Brain microvascular endothelial cell (primary cell): ENCODE measurements around the gene LRRC40.
"Not testable (repeated sequence)": the region's sequence is repeated elsewhere in the genome, so short reads cannot be mapped to it uniquely, and the experiment has no call there.

ENCODE experiments used
- DNase-seq: peaks from one replicate; pipeline ENCODE4 v3.0.0-alpha.2; 2020
- H3K27ac ChIP-seq: fragments of 250-450 bp; sonication (Bioruptor Pico); 2 replicates; pipeline ENCODE4 v1.5.1; 2020; ENCODE audit warnings: mild to moderate bottlenecking, moderate library complexity
- H3K27me3 ChIP-seq: fragments of 250-450 bp; sonication (Bioruptor Pico); replicated peaks from 2 replicates; pipeline ENCODE4 v1.5.1; 2020; ENCODE audit warnings: mild to moderate bottlenecking
- H3K36me3 ChIP-seq: fragments of 250-450 bp; sonication (Bioruptor Pico); replicated peaks from 2 replicates; pipeline ENCODE4 v1.5.1; 2020; ENCODE audit warnings: mild to moderate bottlenecking
- H3K4me3 ChIP-seq: 2 replicates; pipeline ENCODE4 v1.5.1; 2011; ENCODE audit warnings: low read depth, mild to moderate bottlenecking, control low read depth, low read length, moderate library complexity
- in situ Hi-C: cut with HindIII; loops from 2 replicates; pipeline ENCODE4 v1.10.0; 2017; ENCODE audit warnings: low sequenced_read_pairs, low pct_ligation_motif_present
- TF ChIP-seq, protein P1 (sequence below): IDR thresholded peaks from 2 replicates; pipeline ENCODE4 v1.5.1; 2011; ENCODE audit warnings: low read depth, mild to moderate bottlenecking, moderate library complexity, low read length, control low read depth, inconsistent platforms; ENCODE audit errors: missing control alignments

LRRC40 gene

DNA sequence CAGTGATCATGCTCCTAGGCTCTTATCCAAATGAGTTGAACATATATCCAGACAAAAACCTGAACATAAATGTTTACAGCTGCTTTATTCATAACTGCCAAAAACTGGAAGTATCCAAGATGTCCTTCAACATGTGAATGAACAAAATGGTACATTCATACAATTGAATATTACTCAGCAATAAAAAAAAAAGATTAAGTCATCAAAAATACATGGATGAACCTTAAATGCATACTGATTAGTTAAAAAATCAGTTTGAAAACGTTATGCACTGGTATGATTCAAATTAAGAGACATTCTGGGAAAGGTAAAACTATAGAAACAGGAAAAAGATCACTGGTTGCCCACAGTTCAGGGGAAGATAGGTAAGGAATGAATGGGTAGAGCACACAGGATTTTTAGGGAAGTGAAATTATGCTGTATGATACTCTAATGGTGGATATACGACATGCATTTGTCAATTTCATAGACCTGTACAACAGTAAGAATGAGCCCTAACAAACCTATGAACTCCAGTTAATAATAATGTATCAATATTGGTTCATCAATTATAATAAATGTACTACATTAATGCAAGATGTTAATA, 3.1 kb downstream of the LRRC40 start:
- H3K27me3 ChIP-seq = no peaks in the 10 kb centered on the region
- TF ChIP-seq, protein P1, sequence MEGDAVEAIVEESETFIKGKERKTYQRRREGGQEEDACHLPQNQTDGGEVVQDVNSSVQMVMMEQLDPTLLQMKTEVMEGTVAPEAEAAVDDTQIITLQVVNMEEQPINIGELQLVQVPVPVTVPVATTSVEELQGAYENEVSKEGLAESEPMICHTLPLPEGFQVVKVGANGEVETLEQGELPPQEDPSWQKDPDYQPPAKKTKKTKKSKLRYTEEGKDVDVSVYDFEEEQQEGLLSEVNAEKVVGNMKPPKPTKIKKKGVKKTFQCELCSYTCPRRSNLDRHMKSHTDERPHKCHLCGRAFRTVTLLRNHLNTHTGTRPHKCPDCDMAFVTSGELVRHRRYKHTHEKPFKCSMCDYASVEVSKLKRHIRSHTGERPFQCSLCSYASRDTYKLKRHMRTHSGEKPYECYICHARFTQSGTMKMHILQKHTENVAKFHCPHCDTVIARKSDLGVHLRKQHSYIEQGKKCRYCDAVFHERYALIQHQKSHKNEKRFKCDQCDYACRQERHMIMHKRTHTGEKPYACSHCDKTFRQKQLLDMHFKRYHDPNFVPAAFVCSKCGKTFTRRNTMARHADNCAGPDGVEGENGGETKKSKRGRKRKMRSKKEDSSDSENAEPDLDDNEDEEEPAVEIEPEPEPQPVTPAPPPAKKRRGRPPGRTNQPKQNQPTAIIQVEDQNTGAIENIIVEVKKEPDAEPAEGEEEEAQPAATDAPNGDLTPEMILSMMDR = no peak
- no peaks in the 10 kb centered on the region for H3K36me3 ChIP-seq
- DNase-seq = no peak
- no peak overlapping the region for H3K4me3 ChIP-seq
- in situ Hi-C loops = no loop called here
- no peak overlapping the region for H3K27ac ChIP-seq

- DNase-seq = no peak
- H3K27me3 ChIP-seq = no peaks in the 10 kb centered on the region
- H3K4me3 ChIP-seq = no peak overlapping the region
- H3K36me3 ChIP-seq = no peaks in the 10 kb centered on the region
- no peak overlapping the region for H3K27ac ChIP-seq
- in situ Hi-C loops = no loop called here
- TF ChIP-seq, protein P1 = no peak
Observed at GRCh38 chr1:70200065-70200464, 5.3 kb downstream of the LRRC40 start.

DNA sequence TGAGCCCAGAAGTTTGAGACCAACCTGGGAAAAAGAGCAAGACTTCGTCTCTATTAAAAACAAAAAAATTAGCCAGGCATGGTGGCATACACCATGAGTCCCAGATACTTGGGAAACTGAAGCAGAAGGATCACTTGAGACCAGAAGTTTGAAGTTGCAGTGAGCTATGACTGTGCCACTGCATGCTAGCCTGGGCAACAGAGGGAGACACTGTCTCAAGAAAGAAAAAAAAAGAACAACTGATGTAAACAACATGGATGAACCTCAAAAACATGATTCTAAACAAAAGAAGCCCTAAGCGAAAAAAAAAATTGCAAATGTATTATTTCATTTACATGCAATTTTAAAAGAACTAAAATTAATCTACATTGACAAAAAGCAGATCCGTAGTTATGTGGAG, 9.0 kb downstream of the LRRC40 start:
- in situ Hi-C loops = no loop called here
- no peak for DNase-seq
- TF ChIP-seq, protein P1 = no peak

GRCh38 chr1:70195342-70195741, 10.0 kb downstream of the LRRC40 start:
- TF ChIP-seq, protein P1 = no peak
- no peaks in the 10 kb centered on the region for H3K27me3 ChIP-seq
- H3K4me3 ChIP-seq = no peak overlapping the region
- no peaks in the 10 kb centered on the region for H3K36me3 ChIP-seq
- H3K27ac ChIP-seq = no peak overlapping the region
- in situ Hi-C loops = no loop called here
- no peak for DNase-seq

More for the DNA sequence above, 9.0 kb downstream of the LRRC40 start:
- Histone ChIP-seq H3K36me3 (no peaks in the 10 kb centered on the region), H3K4me3 (no peak overlapping the region), H3K27ac (no peak overlapping the region), H3K27me3 (no peaks in the 10 kb centered on the region)

DNA sequence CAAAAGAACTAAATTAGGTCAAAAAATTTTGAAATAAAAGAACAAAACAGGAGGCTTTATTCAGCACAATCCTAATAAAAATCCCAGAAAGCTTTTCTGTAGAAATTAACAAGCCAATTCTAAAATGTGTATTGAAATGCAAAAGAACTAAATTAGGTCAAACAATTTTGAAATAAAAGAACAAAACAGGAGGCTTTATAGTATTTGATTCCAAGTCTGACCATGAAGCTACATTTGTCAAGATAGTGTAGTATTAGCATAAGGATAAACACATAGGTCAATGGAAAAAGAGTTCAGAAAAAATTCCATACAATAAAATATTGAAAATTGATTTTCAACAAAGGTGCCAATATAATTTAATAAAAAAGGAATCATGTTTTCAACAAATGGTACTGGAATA, 10.8 kb downstream of the LRRC40 start:
- no peaks in the 10 kb centered on the region for H3K36me3 ChIP-seq
- no peaks in the 10 kb centered on the region for H3K27me3 ChIP-seq
- DNase-seq = no peak
- TF ChIP-seq, protein P1 = no peak
- in situ Hi-C loops = no loop called here
- H3K4me3 ChIP-seq = no peak overlapping the region
- H3K27ac ChIP-seq = no peak overlapping the region

- H3K27ac ChIP-seq, H3K4me3 ChIP-seq, in situ Hi-C loops, DNase-seq, H3K27me3 ChIP-seq, H3K36me3 ChIP-seq: not testable (repeated sequence)
Observed at GRCh38 chr1:70192446-70192845, 12.9 kb downstream of the LRRC40 start.
